Colonic mucosa (tissue), 4 donors: Measurements from ENCODE around the gene SERINC3. TPM values are rescaled to one million over a fixed set of nuclear protein-coding genes. Genes with fewer than 3 reads are reported as not detected.

Source experiments
- DNase-seq: peaks from one replicate; pipeline ENCODE4 v3.0.0-alpha.2; 2020
- H3K27ac ChIP-seq: fragments of 200-600 bp; one replicate; pipeline ENCODE4 v1.8.0; 2021
- H3K27me3 ChIP-seq: fragments of 200-600 bp; one replicate; pipeline ENCODE4 v1.8.0; 2021
- H3K36me3 ChIP-seq: fragments of 200-600 bp; one replicate; pipeline ENCODE4 v1.8.0; 2021
- H3K4me1 ChIP-seq: fragments of 200-600 bp; one replicate; pipeline ENCODE4 v1.8.0; 2021; ENCODE audit warnings: mild to moderate bottlenecking
- H3K4me3 ChIP-seq: fragments of 200-600 bp; one replicate; pipeline ENCODE4 v1.8.0; 2021
- H3K9ac ChIP-seq, 2 donors: one replicate each; pipeline ENCODE4 v1.7.0; 2013; ENCODE audit warnings: control low read depth in 2 of 2, low read depth in 2 of 2, low read length in 2 of 2
- H3K9me3 ChIP-seq: fragments of 200-600 bp; one replicate; pipeline ENCODE4 v1.8.0; 2021
- intact Hi-C: fragments of 100-400 bp; cut with DNase I; formaldehyde crosslinking; loops from one replicate; pipeline ENCODE4 v1.14.1; 2022
- total RNA-seq, 2 donors: library from RNA; stranded (reverse); fragmentation: NEBNext Ultra II Directional in 1 of 2; extraction: Animal tissue kit (Norgen Biotek cat#: 25700) in 1 of 2; gene quantifications; one replicate each; pipeline ENCODE4 v1.2.1, GENCODE V29; 2021
- TF ChIP-seq, protein P1 (sequence below): fragments of 200-600 bp; IDR thresholded peaks from one replicate; pipeline ENCODE4 v1.8.0; 2022; ENCODE audit warnings: antibody characterized with exemption, mild to moderate bottlenecking
- donor health status: healthy.
- donor health status: DM: no; HTN: no; CAD: no.
- donor health status: DM: no; HTN: no; CAD: no.

The SERINC3 gene
- total RNA-seq, 2 donors from 2014 or later: 82.8 to 121 TPM

DNA sequence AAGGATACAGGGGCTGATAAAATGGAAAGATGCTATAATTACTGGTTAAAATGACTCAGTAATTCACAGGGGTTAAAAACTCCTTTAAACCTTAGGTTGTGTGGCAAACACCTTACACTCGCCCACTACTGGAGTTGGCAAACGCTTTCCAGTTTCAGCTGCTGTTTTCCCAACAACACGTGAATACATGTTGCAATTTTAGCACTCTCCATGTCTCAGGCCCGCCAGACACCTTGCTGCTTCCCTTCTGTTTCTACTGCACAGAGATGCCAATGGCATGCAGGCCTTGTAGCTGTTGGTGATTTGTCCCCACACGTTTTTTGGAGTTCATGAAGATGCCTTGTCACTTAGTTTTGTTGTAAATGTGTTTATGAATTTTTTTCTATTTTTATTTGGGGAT lies 51.5 kb downstream of the SERINC3 start:
- no peak overlapping the region for H3K27ac ChIP-seq
- intact Hi-C loops: loop anchor here (5.0 kb wide), 1 partner anchor 253 kb away; no protein-coding TSS in a partner anchor
- H3K9me3 ChIP-seq: no peaks in the 10 kb centered on the region
- H3K9ac ChIP-seq: no peak overlapping the region
- DNase-seq: no peak
- TF ChIP-seq, protein P1, sequence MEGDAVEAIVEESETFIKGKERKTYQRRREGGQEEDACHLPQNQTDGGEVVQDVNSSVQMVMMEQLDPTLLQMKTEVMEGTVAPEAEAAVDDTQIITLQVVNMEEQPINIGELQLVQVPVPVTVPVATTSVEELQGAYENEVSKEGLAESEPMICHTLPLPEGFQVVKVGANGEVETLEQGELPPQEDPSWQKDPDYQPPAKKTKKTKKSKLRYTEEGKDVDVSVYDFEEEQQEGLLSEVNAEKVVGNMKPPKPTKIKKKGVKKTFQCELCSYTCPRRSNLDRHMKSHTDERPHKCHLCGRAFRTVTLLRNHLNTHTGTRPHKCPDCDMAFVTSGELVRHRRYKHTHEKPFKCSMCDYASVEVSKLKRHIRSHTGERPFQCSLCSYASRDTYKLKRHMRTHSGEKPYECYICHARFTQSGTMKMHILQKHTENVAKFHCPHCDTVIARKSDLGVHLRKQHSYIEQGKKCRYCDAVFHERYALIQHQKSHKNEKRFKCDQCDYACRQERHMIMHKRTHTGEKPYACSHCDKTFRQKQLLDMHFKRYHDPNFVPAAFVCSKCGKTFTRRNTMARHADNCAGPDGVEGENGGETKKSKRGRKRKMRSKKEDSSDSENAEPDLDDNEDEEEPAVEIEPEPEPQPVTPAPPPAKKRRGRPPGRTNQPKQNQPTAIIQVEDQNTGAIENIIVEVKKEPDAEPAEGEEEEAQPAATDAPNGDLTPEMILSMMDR: no peak
- H3K27me3 ChIP-seq: no peaks in the 10 kb centered on the region
- H3K36me3 ChIP-seq: no peaks in the 10 kb centered on the region
- H3K4me3 ChIP-seq: no peak overlapping the region
- H3K4me1 ChIP-seq: no peaks in the 10 kb centered on the region

DNA sequence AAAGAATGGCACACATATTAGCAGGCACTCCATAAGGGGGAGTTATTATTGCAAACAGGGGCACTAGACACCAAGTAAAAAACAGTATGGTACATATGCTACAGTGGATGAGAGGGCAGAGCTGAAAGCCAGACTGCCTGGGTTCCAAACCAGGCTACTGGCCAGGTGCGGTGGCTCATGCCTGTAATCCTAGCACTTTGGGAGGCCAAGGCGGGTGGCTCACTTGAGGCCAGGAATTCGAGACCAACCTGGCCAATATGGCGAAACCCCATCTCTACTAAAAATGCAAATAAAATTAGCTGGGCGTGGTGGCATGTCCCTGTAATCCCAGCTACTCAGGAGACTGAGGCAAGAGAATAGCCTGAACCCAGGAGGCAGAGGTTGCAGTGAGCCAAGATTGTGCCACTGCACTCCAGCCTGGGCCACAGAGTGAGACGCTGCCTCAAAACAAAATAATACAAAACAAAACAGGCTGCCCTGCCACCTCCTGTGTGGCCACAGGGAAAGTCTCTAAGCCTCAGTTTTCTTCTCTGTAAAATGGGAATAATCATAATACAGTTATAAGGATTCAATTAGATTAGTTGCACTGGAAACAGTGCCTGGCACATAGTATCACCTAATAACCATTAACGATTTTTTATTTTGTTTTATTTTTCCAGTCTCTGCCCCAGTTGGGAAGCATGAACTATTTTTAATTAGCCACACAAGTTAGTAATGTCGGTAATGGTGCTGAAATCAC lies 53.7 kb downstream of the SERINC3 start:
- H3K36me3 ChIP-seq: no peaks in the 10 kb centered on the region
- DNase-seq: no peak
- TF ChIP-seq, protein P1: no peak
- H3K4me1 ChIP-seq: no peaks in the 10 kb centered on the region
- H3K27ac ChIP-seq: no peak overlapping the region
- intact Hi-C loops: loop anchor here (10.0 kb wide), 1 partner anchor 153 kb away; the partner anchor contains the start of gene FITM2
- no peak overlapping the region for H3K9ac ChIP-seq
- H3K4me3 ChIP-seq: no peak overlapping the region
- no peaks in the 10 kb centered on the region for H3K9me3 ChIP-seq
- no peaks in the 10 kb centered on the region for H3K27me3 ChIP-seq

- no peaks in the 10 kb centered on the region for H3K36me3 ChIP-seq
- intact Hi-C loops: loop anchor here (10.0 kb wide), 1 partner anchor 153 kb away; the partner anchor contains the start of gene FITM2
- no peaks in the 10 kb centered on the region for H3K9me3 ChIP-seq
- DNase-seq: no peak
- no peak overlapping the region for H3K27ac ChIP-seq
- H3K4me3 ChIP-seq: no peak overlapping the region
- H3K27me3 ChIP-seq: no peaks in the 10 kb centered on the region
- no peak overlapping the region for H3K9ac ChIP-seq
- H3K4me1 ChIP-seq: no peaks in the 10 kb centered on the region
- TF ChIP-seq, protein P1: no peak
These were observed 54.5 kb downstream of the SERINC3 start for GRCh38 chr20:44467289-44467883.

DNA sequence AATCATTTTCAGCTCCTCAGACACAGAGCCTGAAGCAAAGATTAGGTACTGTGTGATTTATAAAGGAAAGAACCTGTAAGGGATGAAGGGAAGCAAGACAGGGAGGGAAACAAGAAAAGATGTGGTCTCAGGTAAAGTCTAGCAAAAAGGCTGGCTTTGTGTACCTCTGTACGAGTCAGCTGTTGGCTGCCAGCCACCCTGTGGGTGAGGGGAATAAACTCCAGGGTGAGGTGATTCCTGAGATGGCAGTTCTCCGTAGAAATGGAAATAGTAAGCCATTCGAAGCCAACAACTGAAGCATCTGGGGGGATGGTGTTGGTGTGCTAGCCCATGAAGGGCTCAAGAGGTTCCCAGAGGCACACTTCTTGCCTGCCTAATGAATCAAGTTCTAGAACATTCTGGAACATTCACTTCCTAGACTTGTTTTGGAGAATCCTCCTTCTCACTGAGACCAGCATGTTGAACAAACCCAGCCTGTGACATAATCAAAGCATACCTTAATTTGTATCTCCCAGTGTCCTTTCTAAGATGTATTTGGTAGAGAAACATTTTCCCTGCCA lies 56.8 kb downstream of the SERINC3 start:
- peak; percentile 67 for DNase-seq
- no peaks in the 10 kb centered on the region for H3K36me3 ChIP-seq
- TF ChIP-seq, protein P1: no peak
- no peaks in the 10 kb centered on the region for H3K4me1 ChIP-seq
- no peak overlapping the region for H3K4me3 ChIP-seq
- H3K27me3 ChIP-seq: no peaks in the 10 kb centered on the region
- H3K9me3 ChIP-seq: no peaks in the 10 kb centered on the region
- no peak overlapping the region for H3K9ac ChIP-seq
- intact Hi-C loops: loop anchor here (10.0 kb wide), 1 partner anchor 150 kb away; the partner anchor contains the start of gene FITM2
- H3K27ac ChIP-seq: no peak overlapping the region

- Histone ChIP-seq H3K4me3 (no peak overlapping the region), H3K27me3 (no peaks in the 10 kb centered on the region), H3K36me3 (no peaks in the 10 kb centered on the region), H3K9ac (no peak overlapping the region), H3K9me3 (no peaks in the 10 kb centered on the region), H3K27ac (no peak overlapping the region), H3K4me1 (no peaks in the 10 kb centered on the region)
- intact Hi-C loops: loop anchor here (10.0 kb wide), 1 partner anchor 150 kb away; the partner anchor contains the start of gene FITM2
- no peak for DNase-seq
- TF ChIP-seq, protein P1: no peak
These were observed 57.4 kb downstream of the SERINC3 start for GRCh38 chr20:44464514-44464913.
